ENCODE measurements around the gene ITCH. TPM values are rescaled to one million over a fixed set of nuclear protein-coding genes. Genes with fewer than 3 reads are reported as not detected.

The ITCH gene
- total RNA-seq, 2 donors from 2014 or later = 35.6 to 40.2 TPM

DNA sequence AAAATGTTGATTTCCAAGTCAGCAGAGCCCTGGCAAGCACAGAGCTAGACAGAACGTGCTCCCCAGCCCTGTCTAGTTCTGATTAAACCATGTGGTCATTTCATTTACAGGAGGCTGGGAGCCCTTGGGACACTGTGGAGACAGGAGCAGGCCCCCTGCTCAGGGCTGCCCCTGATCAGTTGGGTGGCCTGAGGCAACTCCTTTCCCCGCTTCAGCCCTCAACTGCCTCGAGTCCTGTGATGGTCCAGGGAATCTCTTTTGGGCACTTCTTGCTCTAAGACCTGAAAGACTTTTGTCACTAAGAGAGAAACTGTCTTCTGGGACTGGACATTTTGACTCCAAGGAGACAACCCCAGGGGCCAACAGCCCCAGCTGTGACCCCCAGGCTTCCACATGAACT, 166.7 kb downstream of the ITCH start:
- H3K36me3 ChIP-seq = peaks cover 74% of the 10 kb centered on the region
- no peak overlapping the region for H3K4me3 ChIP-seq
- H3K27me3 ChIP-seq = no peaks in the 10 kb centered on the region
- DNase-seq (ENCODE audit: low spot score) = no peak
- TF ChIP-seq CTCF (IDR thresholded peaks at IDR 0.05) = no peak
- H3K4me1 ChIP-seq = peaks cover 0 to 62% of the 10 kb centered on the region in 2 donors
- peak overlapping the region; percentile 57 to 63 for H3K27ac ChIP-seq
- H3K9me3 ChIP-seq = no peaks in the 10 kb centered on the region

DNA sequence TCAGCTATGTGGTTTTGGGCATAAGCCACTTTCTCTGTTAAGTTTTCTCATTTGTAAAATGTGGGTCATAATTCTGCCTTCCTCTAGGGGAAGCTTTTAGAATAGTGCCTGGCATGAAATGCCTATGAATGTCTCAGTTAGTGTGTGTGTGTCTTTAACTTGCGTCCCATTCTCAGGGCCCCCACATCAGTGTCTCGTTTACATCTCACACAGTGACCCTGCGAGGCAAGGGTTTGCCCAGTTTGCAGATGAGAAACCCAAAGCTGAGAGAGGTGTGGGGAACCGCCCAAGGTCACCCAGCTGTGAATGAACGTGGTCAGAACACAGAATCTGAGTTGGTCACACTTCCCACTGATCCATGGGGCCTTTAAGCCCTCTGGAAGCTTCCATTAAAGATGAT, 167.3 kb downstream of the ITCH start:
- DNase-seq (ENCODE audit: low spot score) = no peak
- Histone ChIP-seq H3K27ac (peak overlapping the region in 1 of 2 donors; percentile 57), H3K4me3 (no peak overlapping the region), H3K4me1 (peaks cover 0 to 56% of the 10 kb centered on the region in 2 donors), H3K36me3 (peaks cover 80% of the 10 kb centered on the region), H3K27me3 (no peaks in the 10 kb centered on the region), H3K9me3 (no peaks in the 10 kb centered on the region)
- TF ChIP-seq CTCF (IDR thresholded peaks at IDR 0.05) = no peak

DNA sequence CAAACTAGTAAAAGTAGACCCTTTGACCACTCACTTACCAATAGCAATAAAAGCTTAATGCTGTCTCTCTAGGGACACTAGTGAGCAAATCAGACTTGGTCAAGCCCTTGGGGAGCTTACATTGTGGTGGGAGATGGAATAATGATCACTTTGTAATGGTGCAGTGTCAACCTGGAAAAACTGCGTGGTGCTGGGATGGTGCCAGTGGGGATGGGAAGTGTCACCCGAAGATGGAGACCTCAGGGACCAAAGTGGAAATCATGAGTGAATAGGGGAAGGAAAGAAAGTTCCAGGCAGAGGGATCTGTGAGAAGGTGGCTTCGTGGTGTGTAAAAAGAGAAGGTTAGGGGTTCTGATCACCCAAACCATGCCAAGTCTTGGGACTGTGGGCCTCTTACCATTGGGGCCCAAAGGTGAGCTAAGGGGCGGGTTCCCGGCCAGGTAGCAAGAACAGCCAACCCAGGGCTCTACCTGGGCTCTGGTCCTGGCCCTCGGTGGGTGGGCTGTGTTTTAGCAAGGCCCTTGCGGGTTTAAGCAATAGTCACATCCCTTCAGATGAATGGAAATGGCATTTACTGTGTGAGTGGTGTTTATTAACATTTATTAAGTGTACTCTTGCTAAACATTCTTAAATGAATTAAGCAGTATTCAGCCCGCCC, 168.7 kb downstream of the ITCH start:
- no peak overlapping the region for H3K4me3 ChIP-seq
- peaks cover 0 to 42% of the 10 kb centered on the region in 2 donors for H3K4me1 ChIP-seq
- no peaks in the 10 kb centered on the region for H3K9me3 ChIP-seq
- H3K36me3 ChIP-seq = peaks cover 87% of the 10 kb centered on the region
- no peaks in the 10 kb centered on the region for H3K27me3 ChIP-seq
- no peak overlapping the region for H3K27ac ChIP-seq
- no peak for TF ChIP-seq CTCF (IDR thresholded peaks at IDR 0.05)
- no peak for DNase-seq (ENCODE audit: low spot score)

GRCh38 chr20:34532320-34532719, 169.2 kb downstream of the ITCH start:
- Histone ChIP-seq H3K4me1 (peaks cover 0 to 36% of the 10 kb centered on the region in 2 donors), H3K9me3 (no peaks in the 10 kb centered on the region), H3K4me3 (no peak overlapping the region), H3K27me3 (no peaks in the 10 kb centered on the region), H3K36me3 (peaks cover 87% of the 10 kb centered on the region), H3K27ac (no peak overlapping the region)
- DNase-seq (ENCODE audit: low spot score) = no peak
- TF ChIP-seq CTCF (IDR thresholded peaks at IDR 0.05) = no peak

- Histone ChIP-seq H3K27ac (no peak overlapping the region), H3K4me1 (peaks cover 0 to 32% of the 10 kb centered on the region in 2 donors), H3K27me3 (no peaks in the 10 kb centered on the region), H3K4me3 (no peak overlapping the region), H3K36me3 (peaks cover 87% of the 10 kb centered on the region), H3K9me3 (no peaks in the 10 kb centered on the region)
- TF ChIP-seq CTCF (IDR thresholded peaks at IDR 0.05) = no peak
- no peak for DNase-seq (ENCODE audit: low spot score)
Observed at GRCh38 chr20:34532756-34533155, 169.7 kb downstream of the ITCH start.
